H1 (cell line): ENCODE results near the gene ENPP5. TPM values are rescaled to one million over a fixed set of nuclear protein-coding genes. Genes with fewer than 3 reads are reported as not detected.

Experiments used
- CTCF ChIA-PET: fragments of 300-600 bp; sonication (Branson Sonifier 250); formaldehyde crosslinking; loops from one replicate; lab custom pipeline; 2021; ENCODE audit not compliant: partially characterized antibody; lab: Charles Lee
- POLR2A ChIA-PET: fragments of 300-600 bp; sonication (Branson Sonifier 250); formaldehyde crosslinking; loops from one replicate; lab custom pipeline; 2021; ENCODE audit warnings: inconsistent platforms; ENCODE audit not compliant: partially characterized antibody; lab: Charles Lee
- DNase-seq, 2 experiments: peaks; one replicate each; pipeline versions ENCODE4 v3.0.0 to v3.0.0-alpha.2; 2010 to 2022; ENCODE audit warnings: low spot score in 2 of 2, low read depth in 1 of 2, mixed read lengths in 1 of 2
- FAIRE-seq: peaks from 2 replicates; lab custom pipeline; 2011; peaks lifted over from hg19 to GRCh38; lab: Jason Lieb, UNC
- H2AFZ ChIP-seq: 2 replicates; pipeline ENCODE4 v1.8.1; 2012; ENCODE audit warnings: low read length, inconsistent platforms
- H2AK5ac ChIP-seq: 2 replicates; pipeline ENCODE4 v1.6.1; 2013; ENCODE audit warnings: low read depth, low read length
- H2BK120ac ChIP-seq: replicated peaks from 2 replicates; pipeline ENCODE3; 2013; ENCODE audit warnings: low read depth, low read length, inconsistent platforms
- H2BK12ac ChIP-seq: 2 replicates; pipeline ENCODE4 v1.6.1; 2013; ENCODE audit warnings: low read depth, low read length
- H2BK15ac ChIP-seq: 2 replicates; pipeline ENCODE4 v1.6.1; 2013; ENCODE audit warnings: low read length
- H2BK20ac ChIP-seq: 2 replicates; pipeline ENCODE4 v1.6.1; 2013; ENCODE audit warnings: low read length
- H2BK5ac ChIP-seq: 2 replicates; pipeline ENCODE4 v1.6.1; 2013; ENCODE audit warnings: low read depth, low read length
- H3K14ac ChIP-seq: 2 replicates; pipeline ENCODE4 v1.6.1; 2013; ENCODE audit warnings: inconsistent platforms; ENCODE audit not compliant: insufficient read length
- H3K18ac ChIP-seq: 2 replicates; pipeline ENCODE4 v1.6.1; 2013; ENCODE audit warnings: low read length; ENCODE audit errors: extremely low read depth
- H3K23ac ChIP-seq: 2 replicates; pipeline ENCODE4 v1.6.1; 2013; ENCODE audit warnings: inconsistent platforms; ENCODE audit not compliant: insufficient read length
- H3K23me2 ChIP-seq: 2 replicates; pipeline ENCODE4 v1.6.1; 2013; ENCODE audit warnings: low read depth, low read length
- H3K27ac ChIP-seq: 2 replicates; pipeline ENCODE4 v1.6.1; 2011; ENCODE audit warnings: low read depth, low read length, inconsistent platforms
- H3K27me3 ChIP-seq, 4 experiments: replicated peaks in 1 of 4; 1 replicate in 1 of 4; 2 replicates in 3 of 4; pipeline versions ENCODE4 v1.6.1 to v1.8.1; 2011 to 2013; ENCODE audit warnings: low read length in 3 of 4, mild to moderate bottlenecking in 3 of 4, inconsistent platforms in 2 of 4, mixed read lengths in 2 of 4, moderate library complexity in 1 of 4; ENCODE audit not compliant: control insufficient read depth in 3 of 4, insufficient read depth in 3 of 4; ENCODE audit errors: extremely low read depth in 1 of 4
- H3K36me3 ChIP-seq, 4 experiments: 2 replicates each; pipeline versions ENCODE4 v1.6.1 to v1.8.1; 2011 to 2013; ENCODE audit warnings: mild to moderate bottlenecking in 4 of 4, low read length in 3 of 4, moderate library complexity in 2 of 4, control low read depth in 1 of 4, inconsistent platforms in 1 of 4; ENCODE audit not compliant: insufficient read depth in 4 of 4, control insufficient read depth in 2 of 4
- H3K4ac ChIP-seq: replicated peaks from 2 replicates; pipeline ENCODE3; 2013; ENCODE audit warnings: low read length, low read depth, mixed read lengths, inconsistent platforms; ENCODE audit not compliant: insufficient read length
- H3K4me1 ChIP-seq, 4 experiments: replicated peaks in 1 of 4; 1 replicate in 1 of 4; 2 replicates in 3 of 4; pipeline versions ENCODE4 v1.6.1 to v1.8.1; 2011 to 2013; ENCODE audit warnings: low read length in 3 of 4, inconsistent platforms in 2 of 4, mixed read lengths in 1 of 4; ENCODE audit not compliant: insufficient read depth in 4 of 4, control insufficient read depth in 3 of 4
- H3K4me2 ChIP-seq, 2 experiments: 2 replicates each; pipeline versions ENCODE4 v1.6.1 to v1.8.1; 2011 to 2013; ENCODE audit warnings: low read depth in 2 of 2, low read length in 2 of 2, control low read depth in 1 of 2, inconsistent platforms in 1 of 2, mild to moderate bottlenecking in 1 of 2; ENCODE audit not compliant: insufficient read depth in 1 of 2
- H3K4me3 ChIP-seq, 4 experiments: fragments of 200-600, 300-600 bp in 1 of 4; sonication (generic), shearing (Covaris generic), sonication (Bioruptor Twin) in 1 of 4; 2 replicates each; pipeline versions ENCODE4 v1.5.1 to v1.8.1; 2011 to 2016; ENCODE audit warnings: low read length in 4 of 4, low read depth in 3 of 4, control low read depth in 2 of 4, inconsistent platforms in 2 of 4, mild to moderate bottlenecking in 2 of 4, mixed read lengths in 1 of 4, moderate library complexity in 1 of 4; ENCODE audit not compliant: insufficient read depth in 2 of 4; ENCODE audit errors: extremely low read depth in 1 of 4
- H3K56ac ChIP-seq: replicated peaks from 2 replicates; pipeline ENCODE3; 2013; ENCODE audit warnings: low read depth, mild to moderate bottlenecking, mixed read lengths, low read length, inconsistent platforms; ENCODE audit not compliant: insufficient read length
- H3K79me1 ChIP-seq: 2 replicates; pipeline ENCODE4 v1.6.1; 2013; ENCODE audit warnings: low read depth, low read length, control low read depth
- H3K79me2 ChIP-seq, 2 experiments: 2 replicates each; pipeline versions ENCODE4 v1.6.1 to v1.8.1; 2012 to 2013; ENCODE audit warnings: low read length in 2 of 2, mild to moderate bottlenecking in 2 of 2, inconsistent platforms in 1 of 2; ENCODE audit not compliant: insufficient read depth in 2 of 2, control insufficient read depth in 1 of 2
- H3K9ac ChIP-seq, 4 experiments: replicated peaks in 1 of 4; 1 replicate in 1 of 4; 2 replicates in 3 of 4; pipeline versions ENCODE4 v1.6.1 to v1.8.1; 2011 to 2013; ENCODE audit warnings: low read depth in 3 of 4, low read length in 3 of 4, control low read depth in 2 of 4, mild to moderate bottlenecking in 2 of 4, moderate library complexity in 2 of 4, inconsistent platforms in 1 of 4; ENCODE audit errors: extremely low read depth in 1 of 4
- H3K9me3 ChIP-seq, 2 experiments: 2 replicates each; pipeline versions ENCODE4 v1.6.1 to v1.8.1; 2012 to 2013; ENCODE audit warnings: mild to moderate bottlenecking in 2 of 2, moderate library complexity in 2 of 2, control low read depth in 1 of 2, inconsistent platforms in 1 of 2, low read depth in 1 of 2, low read length in 1 of 2, mixed read lengths in 1 of 2; ENCODE audit not compliant: insufficient read depth in 2 of 2
- H4K20me1 ChIP-seq, 2 experiments: replicated peaks in 1 of 2; 2 replicates each; pipeline versions ENCODE3 to v1.8.1; 2011 to 2013; ENCODE audit warnings: inconsistent platforms in 2 of 2, low read length in 2 of 2, mild to moderate bottlenecking in 1 of 2; ENCODE audit not compliant: insufficient read depth in 2 of 2, control insufficient read depth in 1 of 2
- H4K5ac ChIP-seq: 2 replicates; pipeline ENCODE4 v1.6.1; 2013; ENCODE audit warnings: low read length, low read depth, mixed read lengths, inconsistent platforms; ENCODE audit not compliant: insufficient read length
- H4K8ac ChIP-seq: 2 replicates; pipeline ENCODE4 v1.8.0; 2013; ENCODE audit warnings: mild to moderate bottlenecking, moderate library complexity, low read length, inconsistent platforms; ENCODE audit not compliant: insufficient read depth; ENCODE audit errors: extremely low read depth
- H4K91ac ChIP-seq: replicated peaks from 2 replicates; pipeline ENCODE3; 2013; ENCODE audit warnings: low read length, mixed read lengths, inconsistent platforms; ENCODE audit not compliant: insufficient read length
- BRCA1 ChIP-seq: IDR thresholded peaks from 2 replicates; pipeline ENCODE4 v1.6.1; 2012; ENCODE audit warnings: low read depth, low read length, improper control_type of control experiment
- WGBS, 2 experiments: shearing (Covaris generic) in 1 of 2; methylation state at CpG; one replicate each; pipeline versions ENCODE4 v1.1.6 to v1.1.7; 2013 to 2015; ENCODE audit warnings: low lambda C conversion rate in 2 of 2, mixed read lengths in 2 of 2, inconsistent platforms in 1 of 2, low coverage in 1 of 2, missing lambda C conversion rate in 1 of 2; ENCODE audit not compliant: insufficient replicate concordance in 2 of 2, insufficient coverage in 1 of 2, insufficient read length in 1 of 2; ENCODE audit errors: extremely low coverage in 1 of 2, missing lambda C conversion rate in 1 of 2; 5-methylcytosine and 5-hydroxymethylcytosine counted together
- polyA plus RNA-seq, 7 experiments: library from polyadenylated mRNA; depleted of rRNA in 3 of 7; stranded (reverse) in 5 of 7; unstranded in 2 of 7; fragments of >200 nt in 5 of 7; fragments of 200-250 nt in 2 of 7; gene quantifications; 1 replicate in 5 of 7; 2 replicates in 1 of 7; 4 replicates in 1 of 7; pipeline versions ENCODE4 v1.2.1 to v1.2.3, GENCODE V29; 2011 to 2013; ENCODE audit warnings: missing spikeins in 2 of 7, mixed read lengths in 2 of 7
- total RNA-seq: library from RNA; stranded (reverse); fragmentation: NEBNext Ultra II Directional; extraction: Animal tissue kit (Norgen Biotek cat#: 25700); gene quantifications from 2 replicates; pipeline ENCODE4 v1.2.1, GENCODE V29; 2021

Gene ENPP5
- total and polyA plus RNA-seq, 2 of the 8 experiments (the other 6 are each of a cell fraction or from before 2014, with no cell fraction given): 5.1 to 7.6 TPM

DNA sequence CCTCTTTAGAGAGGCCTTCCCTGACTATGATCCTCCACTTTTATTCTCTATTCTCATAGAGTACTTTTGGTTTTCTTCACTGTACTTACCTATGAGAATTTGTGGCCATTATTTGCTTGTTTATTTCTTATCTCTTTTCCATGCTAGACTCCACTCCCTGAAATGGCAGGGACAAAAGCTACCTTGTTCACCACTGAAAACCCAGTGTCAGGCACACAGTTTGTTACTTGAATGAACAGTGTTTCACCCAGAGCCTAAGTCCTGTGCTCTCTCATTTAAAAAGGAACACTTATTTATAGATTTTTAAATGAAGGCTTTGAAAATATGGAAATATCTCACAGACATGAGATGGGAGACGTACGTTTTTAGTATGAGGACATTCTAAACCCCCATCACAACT is 47.7 kb upstream of the ENPP5 start:
- no peak overlapping the region for H3K4ac ChIP-seq
- H3K4me1 ChIP-seq: no peaks in the 10 kb centered on the region
- H3K18ac ChIP-seq: no peak overlapping the region
- no peak overlapping the region for H4K5ac ChIP-seq
- no peak overlapping the region for H4K91ac ChIP-seq
- no peak overlapping the region for H3K23ac ChIP-seq
- peaks cover 0 to 6% (median 0%) of the 10 kb centered on the region in 4 experiments; a peak in 2 of 7 replicates for H3K27me3 ChIP-seq
- WGBS, 2 experiments: 80% methylated on average over 2 of the region's 2 CpGs; no CpG with 5 or more reads in 1 of the 2 experiments
- no peak overlapping the region for H2BK120ac ChIP-seq
- no peak overlapping the region for H2BK5ac ChIP-seq
- H3K9me3 ChIP-seq: no peaks in the 10 kb centered on the region
- H2BK20ac ChIP-seq: no peak overlapping the region
- TF ChIP-seq BRCA1: no peak
- H3K14ac ChIP-seq: no peak overlapping the region
- CTCF ChIA-PET: interaction anchor here (0.7 to 6.3 kb wide), 3 partner anchors 47 to 1597 kb away, joined by 3 to 29 read pairs (median 3); no protein-coding TSS in a partner anchor
- no peak overlapping the region for H2BK12ac ChIP-seq
- H2BK15ac ChIP-seq: no peak overlapping the region
- H4K20me1 ChIP-seq: no peaks in the 10 kb centered on the region
- no peaks in the 10 kb centered on the region for H3K79me1 ChIP-seq
- H3K79me2 ChIP-seq: no peaks in the 10 kb centered on the region
- no peak overlapping the region for H3K56ac ChIP-seq
- H4K8ac ChIP-seq: no peak overlapping the region
- H3K36me3 ChIP-seq: no peaks in the 10 kb centered on the region
- DNase-seq (no peak), FAIRE-seq (no peak)
- no peak overlapping the region for H2AK5ac ChIP-seq
- H2AFZ ChIP-seq: no peak overlapping the region
- H3K4me3 ChIP-seq: no peak overlapping the region
- H3K4me2 ChIP-seq: no peak overlapping the region
- POLR2A ChIA-PET: no interaction called here
- H3K27ac ChIP-seq: no peak overlapping the region
- no peak overlapping the region for H3K9ac ChIP-seq
- no peaks in the 10 kb centered on the region for H3K23me2 ChIP-seq
